ENCODE data around the gene RER1. TPM values are rescaled to one million over a fixed set of nuclear protein-coding genes. Genes with fewer than 3 reads are reported as not detected.

The RER1 gene
- total RNA-seq, 1 donor from 2014 or later, result 197 TPM

DNA sequence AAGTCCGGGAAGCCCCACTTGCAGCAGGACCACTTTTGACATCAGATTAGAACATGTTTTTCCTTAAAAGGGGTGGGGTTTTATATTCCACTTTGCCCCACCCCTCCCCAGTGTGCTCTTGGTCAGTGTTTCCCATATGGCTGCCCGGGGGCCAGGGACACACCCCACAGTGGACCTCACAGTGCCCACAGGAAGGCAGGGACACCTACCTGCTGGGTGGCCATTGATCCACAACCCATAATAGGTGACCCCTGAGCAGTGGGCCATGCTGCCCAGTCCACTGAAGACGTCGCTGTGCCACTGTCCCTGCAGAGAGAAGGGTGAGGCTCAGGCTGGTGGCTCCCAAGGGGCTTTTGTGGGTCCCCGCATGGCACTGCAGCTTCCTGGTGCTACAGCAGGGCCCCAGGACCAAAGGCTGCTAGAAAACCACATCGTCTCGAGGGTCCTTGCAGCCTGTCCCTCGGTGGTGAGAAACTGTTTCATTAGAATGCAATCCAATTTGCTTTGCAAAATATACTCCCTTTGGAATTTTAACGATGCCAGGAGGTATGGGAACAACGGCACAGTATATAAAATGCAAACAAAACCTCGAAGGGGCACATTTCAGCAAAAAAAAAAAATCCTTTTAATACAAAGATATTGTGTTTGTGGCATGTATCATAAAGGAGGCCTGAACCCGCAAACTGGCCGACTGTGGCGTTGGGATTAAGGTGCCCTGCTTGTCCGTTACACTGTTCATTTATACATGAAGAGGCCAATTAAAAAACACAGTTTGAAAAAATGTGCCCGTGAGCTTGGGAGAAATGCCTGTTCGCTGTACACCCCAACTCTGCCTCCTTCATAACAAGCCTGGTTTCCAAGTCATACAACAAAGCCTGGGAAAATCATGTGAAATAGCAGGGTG, 17.1 kb upstream of the RER1 start:
- no peaks in the 10 kb centered on the region for H3K9me3 Mint-ChIP-seq (ENCODE audit: unreplicated experiment)
- FAIRE-seq (no peak), DNase-seq (ENCODE audit: low read depth) (no peak)

DNA sequence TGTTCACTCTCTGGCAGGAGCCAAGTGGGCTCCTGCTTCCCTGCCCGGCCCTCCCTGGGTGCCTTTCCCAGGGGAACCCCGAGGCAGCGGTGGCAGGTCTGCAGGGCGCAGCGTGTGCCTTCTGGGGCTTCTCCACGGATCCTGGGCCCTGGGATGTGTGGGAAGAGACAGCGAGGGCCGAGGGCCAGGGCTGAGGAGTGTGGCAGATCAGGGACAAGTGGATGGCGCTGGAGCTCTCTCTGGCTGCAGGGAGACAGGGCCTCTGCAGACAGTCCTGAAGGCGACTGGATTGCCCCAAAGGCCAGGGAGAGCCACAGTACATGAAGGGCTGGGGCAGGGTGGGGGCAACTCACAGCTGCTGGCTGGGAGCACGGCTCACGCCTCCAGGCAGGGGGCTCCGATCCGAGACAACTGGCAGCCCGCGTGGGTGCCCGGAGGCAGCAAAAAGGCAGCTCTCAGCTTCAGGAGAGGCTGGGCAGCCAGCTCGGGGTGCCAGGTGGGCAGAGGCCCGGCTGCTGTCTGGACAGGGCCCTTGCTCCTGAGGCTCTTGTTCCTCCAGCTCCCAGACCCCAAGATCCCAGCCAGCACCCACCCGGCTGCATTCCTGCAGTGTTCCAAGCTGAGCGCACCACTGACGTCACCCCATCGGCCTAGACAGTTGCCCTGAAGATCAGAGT, 16.3 kb upstream of the RER1 start:
- Histone ChIP-seq H3K27ac (ENCODE audit: low read depth, low read length) (no peak overlapping the region), H4K20me1 (ENCODE audit: insufficient read depth, low read length) (no peaks in the 10 kb centered on the region), H3K9me3 (ENCODE audit: insufficient read depth, low read depth, low read length) (no peaks in the 10 kb centered on the region), H3K27me3 (ENCODE audit: insufficient read depth, low read length) (no peaks in the 10 kb centered on the region), H3K9ac (ENCODE audit: low read length) (no peak overlapping the region), H3K36me3 (ENCODE audit: insufficient read depth, low read length) (no peaks in the 10 kb centered on the region), H3K4me3 (ENCODE audit: insufficient read depth, low read depth, low read length) (no peak overlapping the region), H3K4me1 (ENCODE audit: insufficient read depth, low read length) (no peaks in the 10 kb centered on the region), H3K79me2 (ENCODE audit: insufficient read depth, low read length) (no peaks in the 10 kb centered on the region), H2AFZ (ENCODE audit: low read depth, low read length) (no peak overlapping the region), H3K4me2 (ENCODE audit: low read length) (no peak overlapping the region)
- DNase-seq (ENCODE audit: low read depth) (no peak), FAIRE-seq (no peak)
- no peak overlapping the region for H3K27ac Mint-ChIP-seq (ENCODE audit: unreplicated experiment)
- H3K36me3 Mint-ChIP-seq (ENCODE audit: low read depth, unreplicated experiment), result no peaks in the 10 kb centered on the region
- peaks cover 2% of the 10 kb centered on the region for H3K27me3 Mint-ChIP-seq (ENCODE audit: low read depth, unreplicated experiment)
- H3K4me3 Mint-ChIP-seq (ENCODE audit: unreplicated experiment), result no peak overlapping the region
- no peaks in the 10 kb centered on the region for H3K9me3 Mint-ChIP-seq (ENCODE audit: unreplicated experiment)
- H3K4me1 Mint-ChIP-seq (ENCODE audit: low read depth, unreplicated experiment), result no peaks in the 10 kb centered on the region
- TF ChIP-seq CTCF (IDR thresholded peaks at IDR 0.05; ENCODE audit: insufficient read depth, low read depth, low read length) (no peak), EZH2 (IDR thresholded peaks at IDR 0.05; ENCODE audit: insufficient read depth, low read length) (no peak)

More for the DNA sequence above, 17.1 kb upstream of the RER1 start:
- no peaks in the 10 kb centered on the region for H3K4me1 Mint-ChIP-seq (ENCODE audit: low read depth, unreplicated experiment)
- H3K36me3 Mint-ChIP-seq (ENCODE audit: low read depth, unreplicated experiment), result no peaks in the 10 kb centered on the region
- H3K4me3 Mint-ChIP-seq (ENCODE audit: unreplicated experiment), result no peak overlapping the region
- Histone ChIP-seq H3K4me2 (ENCODE audit: low read length) (no peak overlapping the region), H3K4me3 (ENCODE audit: insufficient read depth, low read depth, low read length) (no peak overlapping the region), H3K27me3 (ENCODE audit: insufficient read depth, low read length) (no peaks in the 10 kb centered on the region), H3K79me2 (ENCODE audit: insufficient read depth, low read length) (no peaks in the 10 kb centered on the region), H3K4me1 (ENCODE audit: insufficient read depth, low read length) (no peaks in the 10 kb centered on the region), H3K36me3 (ENCODE audit: insufficient read depth, low read length) (no peaks in the 10 kb centered on the region), H2AFZ (ENCODE audit: low read depth, low read length) (no peak overlapping the region), H3K27ac (ENCODE audit: low read depth, low read length) (no peak overlapping the region), H4K20me1 (ENCODE audit: insufficient read depth, low read length) (no peaks in the 10 kb centered on the region), H3K9me3 (ENCODE audit: insufficient read depth, low read depth, low read length) (no peaks in the 10 kb centered on the region), H3K9ac (ENCODE audit: low read length) (no peak overlapping the region)
- peaks cover 2% of the 10 kb centered on the region for H3K27me3 Mint-ChIP-seq (ENCODE audit: low read depth, unreplicated experiment)
- H3K27ac Mint-ChIP-seq (ENCODE audit: unreplicated experiment), result no peak overlapping the region
- TF ChIP-seq EZH2 (IDR thresholded peaks at IDR 0.05; ENCODE audit: insufficient read depth, low read length), result no peak
- no peak for TF ChIP-seq CTCF (IDR thresholded peaks at IDR 0.05; ENCODE audit: insufficient read depth, low read depth, low read length)
